SK-N-SH (cell line): ENCODE measurements around the gene GH2.

Experiments
- ELF1 ChIP-seq: IDR thresholded peaks from 2 replicates; pipeline ENCODE4 v1.4.0; 2012
- RAD21 ChIP-seq: IDR thresholded peaks from 2 replicates; pipeline ENCODE4 v1.6.1; 2012; ENCODE audit warnings: mild to moderate bottlenecking, low read length
- SIN3A ChIP-seq: IDR thresholded peaks from 2 replicates; pipeline ENCODE4 v1.6.1; 2012; ENCODE audit warnings: low read depth, mild to moderate bottlenecking, low read length, moderate library complexity, borderline replicate concordance
- TCF12 ChIP-seq: IDR thresholded peaks from 2 replicates; pipeline ENCODE4 v1.4.0; 2012
- TF ChIP-seq, protein P1 (sequence below): IDR thresholded peaks from 2 replicates; pipeline ENCODE4 v1.4.0; 2012; ENCODE audit warnings: low read depth, borderline replicate concordance
- TF ChIP-seq, protein P2 (sequence below): fragments of 200-600 bp; sonication (generic); IDR thresholded peaks from 2 replicates; pipeline ENCODE4 v1.6.1; 2017; ENCODE audit warnings: antibody characterized with exemption, mild to moderate bottlenecking, moderate library complexity

DNA sequence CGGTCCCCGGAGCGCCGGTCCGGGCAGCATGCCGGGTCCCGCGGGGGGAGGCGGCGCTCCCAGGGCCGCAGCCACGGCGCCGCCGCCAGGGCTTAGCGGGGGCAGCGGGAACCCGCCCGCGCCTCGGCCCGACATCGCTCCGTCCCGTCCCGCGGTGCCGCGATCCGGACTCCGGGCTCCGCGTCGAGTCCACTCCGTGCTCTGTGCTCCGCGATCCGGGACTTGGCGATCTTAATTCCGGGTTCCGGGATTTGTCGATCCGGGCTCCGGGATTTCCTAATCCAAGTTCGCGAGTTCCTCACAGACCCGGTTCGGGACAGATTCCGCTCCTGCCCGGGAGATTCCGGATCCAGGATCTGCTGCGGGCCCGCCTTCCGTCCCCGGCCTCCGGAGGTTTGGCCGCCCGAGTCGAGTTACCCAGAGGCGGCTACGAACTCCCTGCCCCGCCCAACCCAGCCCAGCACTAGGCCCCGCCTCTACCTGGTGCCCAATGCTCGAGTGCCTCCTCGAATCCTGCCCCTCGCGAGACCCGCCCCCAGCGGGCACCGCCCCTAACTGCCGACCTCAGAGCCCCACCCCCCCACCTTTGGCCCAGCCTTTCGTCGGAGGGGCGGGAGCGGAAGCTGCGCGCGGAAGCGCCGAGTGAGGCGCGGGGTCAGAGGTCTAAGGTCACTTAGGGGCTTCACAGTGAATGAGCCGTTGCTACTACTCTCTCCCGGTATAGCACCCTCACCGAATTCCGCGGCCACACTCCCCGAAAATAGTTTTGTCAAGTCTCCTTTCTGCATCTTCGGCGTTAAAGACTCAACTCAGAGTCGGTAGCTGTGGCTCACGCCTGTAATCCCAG is 39.0 kb downstream of the GH2 start, which contains the start of gene SMARCD2:
- TF ChIP-seq, protein P1, sequence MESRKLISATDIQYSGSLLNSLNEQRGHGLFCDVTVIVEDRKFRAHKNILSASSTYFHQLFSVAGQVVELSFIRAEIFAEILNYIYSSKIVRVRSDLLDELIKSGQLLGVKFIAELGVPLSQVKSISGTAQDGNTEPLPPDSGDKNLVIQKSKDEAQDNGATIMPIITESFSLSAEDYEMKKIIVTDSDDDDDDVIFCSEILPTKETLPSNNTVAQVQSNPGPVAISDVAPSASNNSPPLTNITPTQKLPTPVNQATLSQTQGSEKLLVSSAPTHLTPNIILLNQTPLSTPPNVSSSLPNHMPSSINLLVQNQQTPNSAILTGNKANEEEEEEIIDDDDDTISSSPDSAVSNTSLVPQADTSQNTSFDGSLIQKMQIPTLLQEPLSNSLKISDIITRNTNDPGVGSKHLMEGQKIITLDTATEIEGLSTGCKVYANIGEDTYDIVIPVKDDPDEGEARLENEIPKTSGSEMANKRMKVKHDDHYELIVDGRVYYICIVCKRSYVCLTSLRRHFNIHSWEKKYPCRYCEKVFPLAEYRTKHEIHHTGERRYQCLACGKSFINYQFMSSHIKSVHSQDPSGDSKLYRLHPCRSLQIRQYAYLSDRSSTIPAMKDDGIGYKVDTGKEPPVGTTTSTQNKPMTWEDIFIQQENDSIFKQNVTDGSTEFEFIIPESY: peak; percentile 64; the same call in 1 of the 2 replicates
- peak; percentile 66 for TF ChIP-seq TCF12
- peak; percentile 99; the same call in 1 of the 2 replicates for TF ChIP-seq SIN3A
- TF ChIP-seq RAD21: no peak
- peak; percentile 90 for TF ChIP-seq ELF1
- TF ChIP-seq, protein P2, sequence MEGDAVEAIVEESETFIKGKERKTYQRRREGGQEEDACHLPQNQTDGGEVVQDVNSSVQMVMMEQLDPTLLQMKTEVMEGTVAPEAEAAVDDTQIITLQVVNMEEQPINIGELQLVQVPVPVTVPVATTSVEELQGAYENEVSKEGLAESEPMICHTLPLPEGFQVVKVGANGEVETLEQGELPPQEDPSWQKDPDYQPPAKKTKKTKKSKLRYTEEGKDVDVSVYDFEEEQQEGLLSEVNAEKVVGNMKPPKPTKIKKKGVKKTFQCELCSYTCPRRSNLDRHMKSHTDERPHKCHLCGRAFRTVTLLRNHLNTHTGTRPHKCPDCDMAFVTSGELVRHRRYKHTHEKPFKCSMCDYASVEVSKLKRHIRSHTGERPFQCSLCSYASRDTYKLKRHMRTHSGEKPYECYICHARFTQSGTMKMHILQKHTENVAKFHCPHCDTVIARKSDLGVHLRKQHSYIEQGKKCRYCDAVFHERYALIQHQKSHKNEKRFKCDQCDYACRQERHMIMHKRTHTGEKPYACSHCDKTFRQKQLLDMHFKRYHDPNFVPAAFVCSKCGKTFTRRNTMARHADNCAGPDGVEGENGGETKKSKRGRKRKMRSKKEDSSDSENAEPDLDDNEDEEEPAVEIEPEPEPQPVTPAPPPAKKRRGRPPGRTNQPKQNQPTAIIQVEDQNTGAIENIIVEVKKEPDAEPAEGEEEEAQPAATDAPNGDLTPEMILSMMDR: no peak
